Neuronal stem cell (in vitro differentiated cells): ENCODE data around the gene RAB11FIP4. TPM values are rescaled to one million over a fixed set of nuclear protein-coding genes. Genes with fewer than 3 reads are reported as not detected.
A peak's percentile ranks its signal among the peaks of the same experiment; 100 is the strongest.
"Not testable (repeated sequence)": the region's sequence is repeated elsewhere in the genome, so short reads cannot be mapped to it uniquely, and the experiment has no call there.

Experiments used
- DNase-seq: peaks from one replicate; pipeline ENCODE4 v3.0.0-alpha.2; 2013; ENCODE audit warnings: low spot score
- H2AFZ ChIP-seq: one replicate; pipeline ENCODE4 v1.6.1; 2013; ENCODE audit warnings: mild to moderate bottlenecking, low read length, inconsistent platforms
- H2AK5ac ChIP-seq: 2 replicates; pipeline ENCODE4 v1.6.1; 2013; ENCODE audit warnings: low read depth, mild to moderate bottlenecking, inconsistent platforms, low read length, moderate library complexity, mixed read lengths
- H2BK120ac ChIP-seq: 2 replicates; pipeline ENCODE4 v1.6.1; 2013; ENCODE audit warnings: low read depth, mild to moderate bottlenecking, inconsistent platforms, low read length, moderate library complexity, mixed read lengths
- H2BK12ac ChIP-seq: one replicate; pipeline ENCODE4 v1.6.1; 2013; ENCODE audit warnings: low read length, inconsistent platforms
- H2BK15ac ChIP-seq: 2 replicates; pipeline ENCODE4 v1.6.1; 2013; ENCODE audit warnings: mild to moderate bottlenecking, low read length, inconsistent platforms, mixed read lengths
- H2BK5ac ChIP-seq: one replicate; pipeline ENCODE4 v1.6.1; 2013; ENCODE audit warnings: inconsistent platforms, mild to moderate bottlenecking, low read length, moderate library complexity
- H3K14ac ChIP-seq: one replicate; pipeline ENCODE4 v1.6.1; 2013; ENCODE audit warnings: low read length, inconsistent platforms
- H3K18ac ChIP-seq: 2 replicates; pipeline ENCODE4 v1.6.1; 2013; ENCODE audit warnings: low read length, inconsistent platforms
- H3K23ac ChIP-seq: 2 replicates; pipeline ENCODE4 v1.6.1; 2013; ENCODE audit warnings: low read depth, mild to moderate bottlenecking, mixed read lengths, low read length, inconsistent platforms; ENCODE audit not compliant: poor library complexity
- H3K27ac ChIP-seq: replicated peaks from 3 replicates; pipeline ENCODE4 v1.5.1; 2013; ENCODE audit warnings: low read length, inconsistent platforms
- H3K27me3 ChIP-seq, 3 experiments: 2 replicates each; pipeline ENCODE4 v1.6.1; 2013; ENCODE audit warnings: low read length in 3 of 3, mild to moderate bottlenecking in 2 of 3, inconsistent platforms in 1 of 3, low read depth in 1 of 3, mixed read lengths in 1 of 3, moderate library complexity in 1 of 3; ENCODE audit not compliant: control insufficient read depth in 3 of 3, insufficient read depth in 3 of 3
- H3K36me3 ChIP-seq, 2 donors: replicated peaks in 1 of 2; 2 replicates each; pipeline ENCODE4 v1.6.1; 2013; ENCODE audit warnings: low read length in 2 of 2; ENCODE audit not compliant: control insufficient read depth in 2 of 2, insufficient read depth in 2 of 2
- H3K4ac ChIP-seq: 2 replicates; pipeline ENCODE4 v1.6.1; 2013; ENCODE audit warnings: inconsistent platforms, mild to moderate bottlenecking, low read length, moderate library complexity
- H3K4me1 ChIP-seq, 2 donors: 1 replicate in 1 of 2; 2 replicates in 1 of 2; pipeline ENCODE4 v1.6.1; 2013; ENCODE audit warnings: low read length in 2 of 2, low read depth in 1 of 2; ENCODE audit not compliant: control insufficient read depth in 2 of 2, insufficient read depth in 1 of 2
- H3K4me2 ChIP-seq: one replicate; pipeline ENCODE4 v1.6.1; 2013; ENCODE audit warnings: mild to moderate bottlenecking, low read length, inconsistent platforms; ENCODE audit not compliant: insufficient read depth, poor library complexity, severe bottlenecking
- H3K4me3 ChIP-seq, 2 donors: 2 replicates each; pipeline ENCODE4 v1.5.1; 2013; ENCODE audit warnings: low read length in 2 of 2, mild to moderate bottlenecking in 2 of 2, inconsistent platforms in 1 of 2, moderate library complexity in 1 of 2
- H3K79me1 ChIP-seq: one replicate; pipeline ENCODE4 v1.6.1; 2013; ENCODE audit warnings: low read depth, mild to moderate bottlenecking, inconsistent platforms, low read length, moderate library complexity
- H3K9ac ChIP-seq: one replicate; pipeline ENCODE4 v1.6.1; 2013; ENCODE audit warnings: mild to moderate bottlenecking, low read depth, low read length, inconsistent platforms; ENCODE audit not compliant: poor library complexity
- H3K9me3 ChIP-seq, 2 donors: replicated peaks in 1 of 2; 2 replicates each; pipeline versions ENCODE3 to v1.6.1; 2013; ENCODE audit warnings: low read length in 2 of 2, mild to moderate bottlenecking in 2 of 2, inconsistent platforms in 1 of 2, low read depth in 1 of 2, mixed read lengths in 1 of 2, moderate library complexity in 1 of 2; ENCODE audit not compliant: control insufficient read depth in 2 of 2, insufficient read depth in 1 of 2
- H4K8ac ChIP-seq: one replicate; pipeline ENCODE4 v1.6.1; 2013; ENCODE audit warnings: low read depth, mild to moderate bottlenecking, inconsistent platforms, low read length, moderate library complexity
- H4K91ac ChIP-seq: one replicate; pipeline ENCODE4 v1.6.1; 2013; ENCODE audit warnings: low read length, low read depth, mild to moderate bottlenecking, inconsistent platforms; ENCODE audit not compliant: poor library complexity
- WGBS, 2 donors: extraction: QIAGEN DNeasy Blood & Tissue Kit; methylation state at CpG; one replicate each; pipeline ENCODE4 v1.1.7; 2013; ENCODE audit warnings: missing lambda C conversion rate in 2 of 2, mixed read lengths in 1 of 2; ENCODE audit not compliant: insufficient read length in 2 of 2, insufficient replicate concordance in 1 of 2; ENCODE audit errors: extremely low coverage in 2 of 2; 5-methylcytosine and 5-hydroxymethylcytosine counted together
- polyA plus RNA-seq, 2 experiments: library from polyadenylated mRNA; stranded (reverse); fragments of 200-250 nt; gene quantifications; one replicate each; pipeline ENCODE4 v1.2.3, GENCODE V29; 2013

RAB11FIP4 gene, protein sequence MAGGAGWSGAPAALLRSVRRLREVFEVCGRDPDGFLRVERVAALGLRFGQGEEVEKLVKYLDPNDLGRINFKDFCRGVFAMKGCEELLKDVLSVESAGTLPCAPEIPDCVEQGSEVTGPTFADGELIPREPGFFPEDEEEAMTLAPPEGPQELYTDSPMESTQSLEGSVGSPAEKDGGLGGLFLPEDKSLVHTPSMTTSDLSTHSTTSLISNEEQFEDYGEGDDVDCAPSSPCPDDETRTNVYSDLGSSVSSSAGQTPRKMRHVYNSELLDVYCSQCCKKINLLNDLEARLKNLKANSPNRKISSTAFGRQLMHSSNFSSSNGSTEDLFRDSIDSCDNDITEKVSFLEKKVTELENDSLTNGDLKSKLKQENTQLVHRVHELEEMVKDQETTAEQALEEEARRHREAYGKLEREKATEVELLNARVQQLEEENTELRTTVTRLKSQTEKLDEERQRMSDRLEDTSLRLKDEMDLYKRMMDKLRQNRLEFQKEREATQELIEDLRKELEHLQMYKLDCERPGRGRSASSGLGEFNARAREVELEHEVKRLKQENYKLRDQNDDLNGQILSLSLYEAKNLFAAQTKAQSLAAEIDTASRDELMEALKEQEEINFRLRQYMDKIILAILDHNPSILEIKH
- polyA plus RNA-seq (2013, experiment 1 of 2): 10.1 TPM
- 10.1 TPM for polyA plus RNA-seq (2013, experiment 2 of 2)

DNA sequence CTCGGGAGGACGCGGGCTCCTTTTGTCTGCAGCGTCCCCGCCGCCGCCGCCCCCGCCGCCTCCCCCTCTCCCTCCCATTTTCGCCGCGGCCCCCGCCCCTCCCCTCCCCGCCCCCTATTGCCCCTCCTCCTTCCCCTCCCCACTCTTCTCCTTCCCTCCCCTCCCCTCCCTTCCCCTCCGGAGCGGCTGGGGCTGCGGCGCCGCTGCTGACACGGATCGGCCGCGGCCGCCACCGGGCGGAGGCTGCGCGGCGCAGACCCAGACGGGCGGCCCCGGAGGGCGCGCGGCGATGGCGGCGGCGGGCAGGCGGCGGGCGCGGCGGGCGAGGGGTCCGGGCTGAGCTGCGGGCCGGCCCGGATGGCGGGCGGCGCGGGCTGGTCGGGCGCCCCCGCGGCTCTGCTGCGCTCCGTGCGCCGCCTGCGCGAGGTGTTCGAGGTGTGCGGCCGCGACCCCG lies at the start of gene RAB11FIP4:
Gene RAB11FIP4 (plus strand): TSS at position 180 of the 454 bp plus-strand sequence. CDS start 178 bp downstream, at position 358.
- H3K14ac ChIP-seq: peak within 1 kb of the TSS; percentile 50
- H2AK5ac ChIP-seq: peak within 1 kb of the TSS; percentile 39
- H2AFZ ChIP-seq: peak within 1 kb of the TSS; percentile 84
- peak within 1 kb of the TSS; percentile 11 for H2BK5ac ChIP-seq
- H3K9ac ChIP-seq: peak within 1 kb of the TSS; percentile 75
- peak within 1 kb of the TSS; percentile 85 for H3K4me2 ChIP-seq
- H3K9me3 ChIP-seq: no peaks in the 10 kb centered on the region
- no peak for DNase-seq
- H3K23ac ChIP-seq: peak within 1 kb of the TSS; percentile 26
- no peak within 1 kb of the TSS for H4K8ac ChIP-seq
- peak within 1 kb of the TSS; percentile 89 for H3K18ac ChIP-seq
- H4K91ac ChIP-seq: no peak within 1 kb of the TSS
- no peak within 1 kb of the TSS for H3K27ac ChIP-seq
- H3K4ac ChIP-seq: no peak within 1 kb of the TSS
- H2BK12ac ChIP-seq: no peak within 1 kb of the TSS
- no CpG with 5 or more reads among the region's 69 CpGs for WGBS, 2 donors
- peaks cover 9 to 45% (median 40%) of the 10 kb centered on the region in 3 experiments for H3K27me3 ChIP-seq
- peak within 1 kb of the TSS; percentile 44 to 79 for H3K4me3 ChIP-seq
- H3K79me1 ChIP-seq: no peaks in the 10 kb centered on the region
- H2BK15ac ChIP-seq: peak within 1 kb of the TSS; percentile 87
- no peaks in the 10 kb centered on the region for H3K36me3 ChIP-seq
- peaks cover 0 to 3% of the 10 kb centered on the region in 2 donors for H3K4me1 ChIP-seq
- no peak within 1 kb of the TSS for H2BK120ac ChIP-seq

DNA sequence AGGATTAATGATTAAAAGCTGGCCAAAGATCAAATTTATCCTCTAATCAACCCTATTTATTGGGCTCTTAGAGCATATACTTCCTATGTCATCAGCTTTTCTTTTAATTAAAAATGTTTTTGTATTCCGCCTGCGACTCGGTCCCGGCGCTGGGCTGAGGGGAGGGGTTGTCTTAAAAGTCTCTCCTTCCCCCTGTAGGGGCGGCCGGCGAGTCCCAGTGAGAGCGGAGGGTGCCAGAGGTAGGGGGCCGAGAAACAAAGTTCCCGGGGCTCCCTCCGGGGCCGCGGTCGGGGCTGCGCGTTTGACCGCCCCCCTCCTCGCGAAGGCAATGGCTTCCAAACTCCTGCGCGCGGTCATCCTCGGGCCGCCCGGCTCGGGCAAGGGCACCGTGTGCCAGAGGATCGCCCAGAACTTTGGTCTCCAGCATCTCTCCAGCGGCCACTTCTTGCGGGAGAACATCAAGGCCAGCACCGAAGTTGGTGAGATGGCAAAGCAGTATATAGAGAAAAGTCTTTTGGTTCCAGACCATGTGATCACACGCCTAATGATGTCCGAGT lies 46.2 kb upstream of the RAB11FIP4 start:
- H2BK120ac ChIP-seq, DNase-seq, H2BK5ac ChIP-seq, H2BK12ac ChIP-seq, H3K27me3 ChIP-seq, H3K79me1 ChIP-seq, H3K4me1 ChIP-seq, H4K8ac ChIP-seq, H3K4ac ChIP-seq, H3K4me3 ChIP-seq, H3K23ac ChIP-seq, H4K91ac ChIP-seq, H3K27ac ChIP-seq, H3K14ac ChIP-seq, H2BK15ac ChIP-seq, H3K4me2 ChIP-seq, H2AK5ac ChIP-seq, H3K9ac ChIP-seq, H2AFZ ChIP-seq, H3K9me3 ChIP-seq, H3K18ac ChIP-seq: not testable (repeated sequence)
- peaks cover 4 to 64% of the 10 kb centered on the region in 2 donors for H3K36me3 ChIP-seq
- no CpG with 5 or more reads among the region's 34 CpGs for WGBS, 2 donors

DNA sequence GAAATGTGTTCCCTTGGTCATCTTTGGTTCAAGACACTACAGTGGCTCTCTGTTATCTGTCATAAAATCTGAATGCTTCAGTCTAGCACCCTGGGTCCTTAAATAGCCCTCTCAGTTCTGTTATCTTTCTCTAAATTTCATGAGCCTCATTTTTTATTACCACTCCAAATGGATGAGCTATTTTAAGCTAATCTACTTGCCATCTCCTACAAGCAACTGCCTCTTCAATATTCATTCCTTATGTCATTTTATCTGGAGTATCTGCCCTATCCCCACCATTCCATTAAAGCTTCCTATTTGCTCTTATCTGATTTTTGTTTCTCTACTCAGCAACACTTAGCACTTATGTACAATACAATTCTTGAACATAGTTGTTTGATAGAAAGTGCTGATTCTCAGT lies 42.0 kb upstream of the RAB11FIP4 start:
- Histone ChIP-seq H2BK12ac (no peak overlapping the region), H2AK5ac (no peak overlapping the region), H3K4me1 (no peaks in the 10 kb centered on the region), H2BK120ac (no peak overlapping the region), H3K14ac (no peak overlapping the region), H3K36me3 (peaks cover 0 to 62% of the 10 kb centered on the region in 2 donors), H3K79me1 (no peaks in the 10 kb centered on the region), H4K91ac (no peak overlapping the region), H3K4ac (no peak overlapping the region), H4K8ac (no peak overlapping the region), H3K23ac (no peak overlapping the region), H3K9ac (no peak overlapping the region), H2BK15ac (no peak overlapping the region), H2AFZ (no peak overlapping the region), H3K9me3 (no peaks in the 10 kb centered on the region), H3K27me3 (no peaks in the 10 kb centered on the region), H3K4me3 (no peak overlapping the region), H3K4me2 (no peak overlapping the region), H3K18ac (no peak overlapping the region), H2BK5ac (no peak overlapping the region), H3K27ac (no peak overlapping the region)
- DNase-seq: no peak

DNA sequence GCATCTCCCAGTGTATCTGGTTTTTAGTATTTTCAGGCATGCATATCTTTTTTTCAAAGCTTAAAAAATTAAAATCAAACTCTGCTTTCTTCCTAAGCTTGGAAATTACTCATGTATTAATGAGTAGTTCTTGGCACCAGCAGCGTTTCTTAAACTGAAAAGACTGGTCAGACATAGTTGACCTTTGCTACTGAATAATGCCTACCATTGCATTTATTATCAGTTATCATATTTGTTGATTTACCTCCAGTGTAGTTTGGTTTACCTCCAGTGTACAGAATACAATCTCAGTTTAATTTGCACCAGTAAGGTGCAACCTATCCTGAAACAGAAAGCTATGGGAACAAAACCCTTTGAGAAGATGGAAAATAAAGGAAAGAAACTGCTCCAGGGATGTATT lies 35.5 kb upstream of the RAB11FIP4 start:
- H3K27me3 ChIP-seq: no peaks in the 10 kb centered on the region
- H2BK5ac ChIP-seq: no peak overlapping the region
- no peak overlapping the region for H3K4ac ChIP-seq
- no peaks in the 10 kb centered on the region for H3K4me1 ChIP-seq
- H3K23ac ChIP-seq: no peak overlapping the region
- peaks cover 2 to 90% of the 10 kb centered on the region in 2 donors for H3K36me3 ChIP-seq
- no peak overlapping the region for H2BK12ac ChIP-seq
- no peak overlapping the region for H3K14ac ChIP-seq
- H3K9me3 ChIP-seq: no peaks in the 10 kb centered on the region
- H2AK5ac ChIP-seq: no peak overlapping the region
- H3K18ac ChIP-seq: no peak overlapping the region
- H2BK120ac ChIP-seq: no peak overlapping the region
- WGBS, 2 donors: no CpG with 5 or more reads among the region's 1 CpG
- no peak overlapping the region for H2BK15ac ChIP-seq
- DNase-seq: no peak
- no peak overlapping the region for H3K4me2 ChIP-seq
- H3K4me3 ChIP-seq: no peak overlapping the region
- no peak overlapping the region for H4K91ac ChIP-seq
- H3K9ac ChIP-seq: no peak overlapping the region
- no peak overlapping the region for H4K8ac ChIP-seq
- H2AFZ ChIP-seq: no peak overlapping the region
- no peak overlapping the region for H3K27ac ChIP-seq
- H3K79me1 ChIP-seq: no peaks in the 10 kb centered on the region
